ENCODE measurements around the gene OR2B2. TPM values are rescaled to one million over a fixed set of nuclear protein-coding genes. Genes with fewer than 3 reads are reported as not detected.

The OR2B2 gene
- polyA plus RNA-seq, 2 of the 4 experiments (the other 2 are of a cell fraction): not detected

GRCh38 chr6:27867051-27867944 is 44.9 kb downstream of the OR2B2 start:
- 55% methylated on average over 35 of the region's 45 CpGs for WGBS (ENCODE audit: missing lambda C conversion rate)
- Histone ChIP-seq H3K4me2 (peak overlapping the region; percentile 73), H3K27ac (peak overlapping the region; percentile 70 to 80), H3K4me3 (peak overlapping the region; percentile 37), H3K9me3 (no peaks in the 10 kb centered on the region), H3K4me1 (0 out of 3 replicates have a peak, but pooled peaks cover 4% of the 10 kb centered on the region)
- ChIA-PET CTCF (interaction anchor here (1.1 to 1.9 kb wide), 3 partner anchors 23 to 30 kb away, joined by 3 to 11 read pairs (median 6); a partner anchor contains a TSS), POLR2A (interaction anchor here (0.8 to 10.7 kb wide), 8 partner anchors 16 to 53 kb away, joined by 3 to 127 read pairs (median 4); a partner anchor contains a TSS)
- peak in 1 of 2 experiments; percentile 61 for DNase-seq (ENCODE audit: low read depth in 1 of 2, low spot score in 1 of 2)
- TF ChIP-seq MYC (IDR thresholded peaks at IDR 0.05; ENCODE audit: borderline replicate concordance, low read length) (no peak), CEBPB (IDR thresholded peaks at IDR 0.05) (no peak), JUN (IDR thresholded peaks at IDR 0.05) (peak in 1 of 2 experiments; percentile 68; a peak in 1 of 5 replicates), RFX5 (IDR thresholded peaks at IDR 0.05) (no peak), USF2 (IDR thresholded peaks at IDR 0.05) (no peak), POLR2A (IDR thresholded peaks at IDR 0.05; ENCODE audit: low read length) (peak; percentile 22; the same call in 1 of the 2 replicates), SREBF2 (IDR thresholded peaks at IDR 0.05) (no peak), HOXB13 (CRISPR knock-in tag; IDR thresholded peaks at IDR 0.05; ENCODE audit: low read depth) (no peak), REST (IDR thresholded peaks at IDR 0.05) (no peak)
- TF ChIP-seq, protein P1, sequence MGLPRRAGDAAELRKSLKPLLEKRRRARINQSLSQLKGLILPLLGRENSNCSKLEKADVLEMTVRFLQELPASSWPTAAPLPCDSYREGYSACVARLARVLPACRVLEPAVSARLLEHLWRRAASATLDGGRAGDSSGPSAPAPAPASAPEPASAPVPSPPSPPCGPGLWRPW (IDR thresholded peaks at IDR 0.05): no peak
- ATAC-seq: peak; percentile 32 to 56; a peak in 3 of 6 replicates
- no peak for FAIRE-seq

DNA sequence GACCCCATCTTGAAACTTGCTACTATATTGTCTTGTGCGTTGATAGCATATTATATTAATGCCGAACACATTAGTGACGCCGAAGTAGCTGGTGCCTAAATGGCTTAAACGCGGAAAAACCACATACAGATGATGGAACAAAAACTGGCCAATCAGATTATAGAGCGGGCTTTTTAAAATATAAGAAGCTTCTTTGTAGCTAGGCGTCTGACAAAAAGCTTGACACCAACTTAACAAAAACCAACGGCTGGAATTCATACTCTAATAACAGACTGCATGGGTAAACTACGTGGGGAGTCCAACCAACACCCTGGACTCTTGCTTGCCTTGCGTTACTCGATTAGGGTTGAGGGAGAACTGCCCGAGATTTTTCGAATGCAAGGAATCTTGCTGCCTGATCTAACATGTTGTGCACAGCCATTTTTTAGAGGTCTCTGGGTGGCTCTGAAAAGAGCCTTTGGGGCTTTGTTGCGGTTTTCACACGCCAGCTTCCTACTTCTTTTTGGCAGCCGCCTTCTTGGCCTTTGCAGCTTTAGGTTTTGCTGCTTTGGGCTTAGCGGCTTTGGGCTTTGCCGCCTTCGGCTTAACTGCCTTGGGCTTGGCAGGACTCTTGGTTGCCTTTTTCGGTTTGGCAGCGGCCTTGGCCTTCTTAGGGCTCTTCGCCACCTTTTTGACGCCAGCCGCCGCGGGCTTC is 45.7 kb downstream of the OR2B2 start:
- FAIRE-seq (no peak), DNase-seq (ENCODE audit: low read depth in 1 of 2, low spot score in 1 of 2) (peak in 1 of 2 experiments; percentile 23), ATAC-seq (no peak; a peak in 1 of 6 replicates)
- POLR2A ChIA-PET: interaction anchor here (1.0 to 10.7 kb wide), 7 partner anchors 15 to 33 kb away, joined by 3 to 127 read pairs (median 20); a partner anchor contains a TSS
- H3K9me3 ChIP-seq: no peaks in the 10 kb centered on the region
- peak overlapping the region; percentile 37; the same call in 2 of the 3 replicates for H3K4me3 ChIP-seq
- WGBS (ENCODE audit: missing lambda C conversion rate): 86% methylated on average over 27 of the region's 27 CpGs
- CTCF ChIA-PET: interaction anchor here (1.1 to 1.9 kb wide), 3 partner anchors 23 to 29 kb away, joined by 3 to 11 read pairs (median 6); a partner anchor contains a TSS
- 0 out of 3 replicates have a peak, but pooled peaks cover 4% of the 10 kb centered on the region for H3K4me1 ChIP-seq
- H3K4me2 ChIP-seq: peak overlapping the region; percentile 73
- H3K27ac ChIP-seq: peak overlapping the region; percentile 70 to 80; a peak in 5 of 6 replicates
- TF ChIP-seq KDM1A (IDR thresholded peaks at IDR 0.05; ENCODE audit: low read depth) (0 out of 2 replicates have a peak, but pooled peaks have one; percentile 19), GATA3 (IDR thresholded peaks at IDR 0.05; ENCODE audit: borderline replicate concordance) (no peak), MYC (IDR thresholded peaks at IDR 0.05; ENCODE audit: borderline replicate concordance, low read length) (no peak), BCL3 (IDR thresholded peaks at IDR 0.05) (peak; percentile 23; the same call in 1 of the 3 replicates)
